Posterior cingulate gyrus (tissue), 11 donors: ENCODE measurements around the gene EDA.

Experiments
- DNase-seq, 10 donors: peaks; one replicate each; pipeline versions ENCODE4 v3.0.0 to v3.0.0-alpha.2; 2020 to 2021; ENCODE audit warnings: mixed read lengths in 3 of 10
- intact Hi-C: fragments of 100-400 bp; cut with DNase I; formaldehyde crosslinking; loops from one replicate; pipeline ENCODE4 v1.15.1; 2023

EDA gene

GRCh38 chrX:69615779-69616456 lies at the start of gene EDA:
EDA (plus strand) TSS chrX:69616113.
- intact Hi-C loops: loop anchor here (5.0 to 10.0 kb wide), 2 partner anchors 114 to 791 kb away; partner anchors contain the start of genes EFNB1 and NALF2
- peak; percentile 67 to 98 (median 74) for DNase-seq

- intact Hi-C loops: no loop called here
- no peak for DNase-seq
Measured at GRCh38 chrX:69568828-69569227, 47.1 kb upstream of the EDA start.

DNA sequence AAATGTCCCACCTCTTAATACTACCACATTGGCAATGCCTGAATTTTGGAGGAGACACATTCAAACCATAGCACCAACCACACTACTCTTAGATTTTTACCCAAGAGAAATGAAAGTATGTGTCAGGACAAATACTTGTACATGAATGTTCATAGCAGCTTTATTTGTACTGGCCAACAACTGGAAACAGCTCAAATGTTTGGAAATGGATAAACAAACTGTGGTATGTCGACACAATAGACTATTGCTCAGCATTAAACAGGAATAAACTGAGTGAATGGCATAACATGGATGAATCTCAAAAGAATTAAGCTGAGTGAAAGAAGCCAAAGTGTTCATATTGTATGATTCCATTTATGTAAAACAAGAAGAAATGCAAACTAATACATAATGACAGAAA lies 18.5 kb upstream of the EDA start:
- intact Hi-C loops: no loop called here
- DNase-seq: no peak

GRCh38 chrX:69600182-69600581 lies 15.7 kb upstream of the EDA start:
- no peak for DNase-seq
- intact Hi-C loops: no loop called here

GRCh38 chrX:69603566-69604194 lies 12.2 kb upstream of the EDA start:
- DNase-seq: no peak

GRCh38 chrX:69605521-69605920 lies 10.4 kb upstream of the EDA start:
- no peak for DNase-seq
- intact Hi-C loops: no loop called here

More at GRCh38 chrX:69603566-69604194, 12.2 kb upstream of the EDA start:
- intact Hi-C loops: no loop called here

GRCh38 chrX:69607616-69608015 lies 8.3 kb upstream of the EDA start:
- no peak for DNase-seq
- intact Hi-C loops: no loop called here

DNA sequence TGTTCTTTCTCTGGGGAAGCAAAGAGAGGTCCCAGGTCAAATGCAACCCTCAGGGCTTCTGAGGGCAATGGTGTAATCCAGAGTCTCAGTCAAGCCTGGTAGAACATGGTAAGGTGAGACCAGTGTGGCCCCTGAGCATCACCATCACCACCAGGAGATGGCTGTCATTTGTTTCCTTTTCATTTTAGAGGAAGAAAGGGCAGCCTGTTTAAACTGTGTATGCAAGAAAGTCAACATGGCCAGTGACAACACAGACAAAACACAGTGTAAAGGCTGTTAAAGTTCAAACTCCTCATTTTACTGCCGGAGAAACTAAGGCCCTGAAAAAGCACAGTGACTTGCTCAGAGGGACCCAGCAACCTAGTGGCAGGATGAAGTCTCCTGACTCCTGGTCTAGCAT lies 2.0 kb upstream of the EDA start:
- no peak for DNase-seq
- intact Hi-C loops: loop anchor here (10.0 kb wide), 1 partner anchor 789 kb away; the partner anchor contains the start of gene EFNB1

DNA sequence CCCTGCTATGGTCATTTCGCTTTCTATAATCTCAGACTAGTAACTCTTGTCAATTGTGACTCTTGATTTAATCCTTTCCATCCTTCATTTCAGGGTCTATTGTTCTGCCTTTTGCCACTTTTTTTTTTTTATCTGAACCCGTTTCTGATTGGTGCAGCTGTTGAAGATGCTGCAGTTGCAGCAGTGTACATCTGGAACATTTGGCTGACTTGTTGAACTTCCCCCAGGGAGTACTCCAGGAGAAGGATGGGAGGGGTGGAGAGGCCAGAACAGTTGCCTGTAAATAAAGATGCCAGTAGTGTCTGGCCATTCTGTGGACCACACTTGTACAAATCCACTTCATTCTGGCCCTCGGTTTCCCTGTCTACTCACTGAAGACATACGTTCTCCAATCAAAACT lies 1.0 kb upstream of the EDA start:
- no peak for DNase-seq
- intact Hi-C loops: loop anchor here (5.0 to 10.0 kb wide), 2 partner anchors 113 to 790 kb away; partner anchors contain the start of genes EFNB1 and NALF2

DNA sequence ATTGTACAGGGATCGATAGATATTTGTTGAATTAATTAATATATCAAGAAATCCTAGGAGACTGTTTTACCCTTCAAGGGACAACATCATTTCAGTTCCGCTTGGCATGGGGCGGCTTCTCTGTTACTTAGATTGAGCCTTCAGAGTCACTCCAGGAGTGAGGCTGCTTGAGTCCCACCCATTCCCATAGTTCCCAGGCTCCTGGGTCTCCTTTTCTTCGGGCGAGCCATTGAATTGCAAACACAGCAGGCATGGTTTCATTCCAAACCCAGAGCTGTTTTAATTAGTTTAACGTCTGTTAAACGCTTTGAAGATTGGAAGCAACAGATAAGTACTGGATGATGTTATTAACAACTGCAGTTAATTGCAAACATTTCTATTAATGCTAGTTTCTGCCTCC lies 571 bp upstream of the EDA start:
- intact Hi-C loops: loop anchor here (5.0 to 10.0 kb wide), 2 partner anchors 113 to 791 kb away; partner anchors contain the start of genes EFNB1 and NALF2
- DNase-seq: peak in 1 of 10 donors; percentile 8

DNA sequence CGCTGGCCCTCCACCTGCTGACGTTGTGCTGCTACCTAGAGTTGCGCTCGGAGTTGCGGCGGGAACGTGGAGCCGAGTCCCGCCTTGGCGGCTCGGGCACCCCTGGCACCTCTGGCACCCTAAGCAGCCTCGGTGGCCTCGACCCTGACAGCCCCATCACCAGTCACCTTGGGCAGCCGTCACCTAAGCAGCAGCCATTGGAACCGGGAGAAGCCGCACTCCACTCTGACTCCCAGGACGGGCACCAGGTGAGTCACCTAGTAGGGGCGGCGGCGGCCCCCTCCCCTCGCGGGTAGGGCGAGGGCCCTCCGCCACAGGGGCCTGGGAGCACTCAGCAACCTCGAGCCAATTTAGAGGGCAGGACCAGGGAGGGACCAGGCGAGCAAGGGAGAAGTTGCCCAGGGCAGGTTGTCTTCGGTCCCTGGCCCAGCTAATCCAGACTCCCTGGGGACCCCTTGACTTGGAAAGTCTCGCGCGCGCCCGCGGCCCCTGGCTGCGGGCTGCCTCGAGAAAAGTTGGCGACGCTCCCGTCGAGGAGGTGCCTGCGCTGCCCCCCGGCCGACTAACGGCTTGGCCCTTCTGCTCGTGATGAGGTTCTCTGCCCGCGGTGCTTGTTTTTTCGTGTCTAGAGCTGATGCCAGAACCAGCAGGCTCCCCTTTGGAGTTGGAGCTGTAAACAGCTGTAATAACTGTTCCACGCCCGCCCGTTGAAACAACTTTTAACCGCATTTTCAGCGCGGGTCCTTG lies 717 bp downstream of the EDA start:
- intact Hi-C loops: loop anchor here (5.0 to 10.0 kb wide), 2 partner anchors 114 to 792 kb away; partner anchors contain the start of genes EFNB1 and NALF2
- DNase-seq: peak in 6 of 10 donors; percentile 5 to 82 (median 40)

DNA sequence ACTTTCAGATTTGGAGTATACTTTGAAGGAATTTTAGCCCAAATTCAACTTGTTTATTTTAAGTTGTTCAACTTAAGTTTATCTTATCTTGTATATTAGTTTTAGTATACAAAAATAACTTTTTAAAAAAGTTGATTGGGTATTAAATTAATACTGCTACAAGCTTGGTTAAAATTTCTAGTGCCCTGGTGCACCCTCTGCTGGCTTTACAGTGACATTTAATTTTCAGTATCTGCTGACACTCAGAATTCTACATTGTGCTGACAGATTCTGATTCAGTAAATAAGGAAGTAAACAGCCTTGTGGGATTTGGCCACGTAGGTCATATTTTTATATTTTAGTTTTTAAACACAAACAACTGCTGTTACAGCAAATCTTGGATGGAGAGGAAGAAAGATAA lies 2.9 kb downstream of the EDA start:
- intact Hi-C loops: loop anchor here (2.0 to 10.0 kb wide), 3 partner anchors 80 to 794 kb away; partner anchors contain the start of genes EFNB1 and NALF2
- DNase-seq: peak in 4 of 10 donors; percentile 7 to 25 (median 16)

GRCh38 chrX:69626129-69626528 lies 10.2 kb downstream of the EDA start:
- intact Hi-C loops: no loop called here
- no peak for DNase-seq

DNA sequence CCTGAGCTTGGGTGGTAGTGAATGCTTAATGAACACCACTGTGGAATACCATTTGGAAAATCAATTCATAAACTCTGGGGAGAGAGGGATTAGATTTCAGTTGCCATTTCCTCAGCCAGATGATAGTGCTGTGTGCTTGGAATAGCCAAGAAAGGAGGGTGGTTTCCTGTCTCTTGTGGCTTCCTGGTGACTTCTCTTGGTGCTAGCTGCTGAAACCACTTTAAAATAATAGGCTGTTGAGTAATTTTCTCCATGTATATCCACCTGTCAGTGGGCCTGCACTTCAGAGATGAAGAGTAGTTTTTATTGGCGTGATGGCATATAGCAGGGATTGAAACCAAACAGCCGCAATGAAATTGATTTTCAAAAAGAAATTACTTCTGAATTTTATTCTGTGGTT lies 11.8 kb downstream of the EDA start:
- intact Hi-C loops: no loop called here
- DNase-seq: no peak

GRCh38 chrX:69630147-69630546 lies 14.2 kb downstream of the EDA start:
- intact Hi-C loops: no loop called here
- no peak for DNase-seq

DNA sequence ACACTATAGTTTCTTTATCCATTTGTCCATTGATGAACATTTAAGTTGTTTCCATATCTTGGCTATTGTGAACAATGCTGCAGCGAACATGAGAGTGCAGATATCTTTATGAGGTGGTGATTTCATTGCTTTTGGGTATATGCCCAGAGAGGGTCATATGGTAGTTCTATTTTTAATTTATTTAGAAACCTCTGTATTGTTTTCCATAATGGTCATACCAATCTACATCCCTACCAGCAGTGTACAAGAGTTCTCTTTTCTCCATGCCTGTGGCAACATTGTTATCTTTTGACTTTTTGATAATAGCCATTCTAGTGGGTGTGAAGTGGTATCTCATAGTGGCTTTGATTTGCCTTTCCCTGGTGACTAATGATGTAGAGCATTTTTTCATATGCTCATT lies 48.8 kb downstream of the EDA start:
- intact Hi-C loops: no loop called here
- no peak for DNase-seq

DNA sequence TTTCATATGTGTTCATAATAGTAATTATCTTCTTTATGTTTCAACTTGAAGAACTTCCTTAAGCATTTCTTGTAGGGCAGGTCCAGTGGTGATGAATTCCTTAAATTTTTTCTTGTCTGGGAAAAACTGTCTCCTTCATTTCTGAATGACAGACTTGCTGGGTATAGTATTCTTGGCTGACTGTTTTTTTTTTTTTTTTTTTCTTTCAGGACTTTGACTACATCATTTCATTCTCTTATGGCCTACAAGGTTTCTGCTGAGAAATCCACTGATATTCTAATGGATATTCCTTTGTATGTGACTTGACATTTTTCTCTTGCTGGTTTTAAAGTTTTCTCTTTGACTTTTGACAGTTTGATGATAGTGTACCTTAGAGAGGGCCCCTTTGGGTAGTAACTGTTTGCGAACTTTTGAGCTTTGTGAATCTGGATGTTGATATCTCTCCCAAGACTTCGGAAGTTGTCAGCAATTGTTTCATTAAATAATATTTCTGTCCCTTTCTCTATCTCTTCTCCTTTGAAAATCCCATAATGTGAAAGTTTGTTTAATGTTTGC lies 54.2 kb downstream of the EDA start:
- no peak for DNase-seq
- intact Hi-C loops: no loop called here

GRCh38 chrX:69674891-69675290 lies 59.0 kb downstream of the EDA start:
- intact Hi-C loops: no loop called here
- DNase-seq: no peak

- intact Hi-C loops: no loop called here
- no peak for DNase-seq
Measured at GRCh38 chrX:69705818-69706217, 89.9 kb downstream of the EDA start.

DNA sequence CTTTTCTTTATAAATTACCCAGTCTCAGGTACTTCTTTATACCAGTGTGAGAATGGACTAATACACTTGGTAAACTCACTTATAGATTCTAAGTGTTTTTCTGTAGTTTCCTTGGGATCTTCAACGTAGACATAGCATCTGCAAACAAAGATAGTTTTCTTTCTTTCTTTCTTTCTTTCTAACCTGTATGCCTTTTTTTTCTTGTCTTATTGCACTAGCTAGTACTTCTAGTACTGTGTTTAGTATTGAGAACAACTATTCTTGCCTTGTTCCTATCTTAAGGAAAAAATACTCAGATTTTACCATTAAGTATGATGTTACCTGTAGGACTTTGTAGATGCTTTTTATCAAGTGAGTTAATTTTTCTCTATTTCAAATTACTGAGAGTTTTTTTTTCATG lies 102.2 kb downstream of the EDA start:
- no peak for DNase-seq

GRCh38 chrX:69724307-69724706 lies 108.4 kb downstream of the EDA start:
- intact Hi-C loops: no loop called here
- DNase-seq: no peak

More for the DNA sequence above, 102.2 kb downstream of the EDA start:
- intact Hi-C loops: no loop called here
